HEK293 (cell line): Measurements from ENCODE around the gene DGCR2.

Experiments
- CTCF ChIA-PET: fragments of 350-600 bp; formaldehyde crosslinking; extraction: SDS; loops from one replicate; lab custom pipeline; 2021; ENCODE audit warnings: antibody characterized with exemption; lab: Yijun Ruan, JAX
- POLR2A ChIA-PET: fragments of 300-600 bp; formaldehyde crosslinking; extraction: SDS; loops from one replicate; lab custom pipeline; 2020; ENCODE audit warnings: antibody characterized with exemption, inconsistent platforms; lab: Yijun Ruan, JAX
- H3K27ac ChIP-seq: fragments of 200-500 bp; sonication (Bioruptor generic); 2 replicates; pipeline ENCODE4 v1.5.1; 2014; ENCODE audit warnings: low read depth, low read length, control low read depth, inconsistent platforms; ENCODE audit errors: extremely low read depth
- H3K36me3 ChIP-seq, 2 experiments: fragments of 200-500 bp in 1 of 2; sonication (Bioruptor generic) in 1 of 2; 1 replicate in 1 of 2; 2 replicates in 1 of 2; pipeline ENCODE4 v1.5.1; 2014 to 2017; ENCODE audit warnings: inconsistent platforms in 2 of 2, low read length in 2 of 2; ENCODE audit not compliant: control insufficient read depth in 2 of 2, insufficient read depth in 1 of 2
- H3K4me1 ChIP-seq: fragments of 200-500 bp; sonication (Bioruptor generic); 2 replicates; pipeline ENCODE4 v1.5.1; 2014; ENCODE audit warnings: mild to moderate bottlenecking, low read length, inconsistent platforms; ENCODE audit not compliant: control insufficient read depth, insufficient read depth
- H3K4me3 ChIP-seq: 2 replicates; pipeline ENCODE4 v1.5.1; 2011; ENCODE audit warnings: low read depth, mild to moderate bottlenecking, control low read depth, low read length, moderate library complexity
- H3K9me3 ChIP-seq: fragments of 200-500 bp; sonication (Bioruptor generic); 2 replicates; pipeline ENCODE4 v1.5.1; 2014; ENCODE audit warnings: low read depth, low read length, inconsistent platforms; ENCODE audit not compliant: control insufficient read depth, insufficient read depth
- EGR2 ChIP-seq: fragments of 450-650 bp; formaldehyde crosslinking; IDR thresholded peaks from 2 replicates; pipeline ENCODE4 v1.5.1; 2016; ENCODE audit warnings: low read depth, missing biosample characterization, missing genetic modification characterization
- KLF9 ChIP-seq: fragments of 450-650 bp; formaldehyde crosslinking; IDR thresholded peaks from 2 replicates; pipeline ENCODE4 v1.5.1; 2016; ENCODE audit warnings: missing biosample characterization, missing genetic modification characterization, low read depth
- SCRT2 ChIP-seq: fragments of 450-650 bp; formaldehyde crosslinking; IDR thresholded peaks from 2 replicates; pipeline ENCODE4 v1.5.1; 2016; ENCODE audit warnings: missing biosample characterization, missing genetic modification characterization
- YY1 ChIP-seq: fragments of 450-650 bp; formaldehyde crosslinking; IDR thresholded peaks from 2 replicates; pipeline ENCODE4 v1.5.1; 2018; ENCODE audit warnings: missing biosample characterization, missing genetic modification characterization
- ZFP41 ChIP-seq: fragments of 450-650 bp; formaldehyde crosslinking; IDR thresholded peaks from 2 replicates; pipeline ENCODE4 v1.5.1; 2016; ENCODE audit warnings: missing biosample characterization, missing genetic modification characterization, borderline replicate concordance
- ZNF37A ChIP-seq: fragments of 450-650 bp; IDR thresholded peaks from 2 replicates; pipeline ENCODE4 v1.5.1; 2018; ENCODE audit warnings: missing biosample characterization, missing genetic modification characterization
- ZNF394 ChIP-seq: fragments of 450-650 bp; formaldehyde crosslinking; IDR thresholded peaks from 2 replicates; pipeline ENCODE4 v1.5.1; 2016; ENCODE audit warnings: missing biosample characterization, missing genetic modification characterization, mild to moderate bottlenecking, moderate library complexity, borderline replicate concordance
- ZNF624 ChIP-seq: fragments of 450-650 bp; formaldehyde crosslinking; IDR thresholded peaks from 2 replicates; pipeline ENCODE4 v1.5.1; 2017; ENCODE audit warnings: missing biosample characterization, missing genetic modification characterization
- ZNF629 ChIP-seq: fragments of 450-650 bp; formaldehyde crosslinking; IDR thresholded peaks from 2 replicates; pipeline ENCODE4 v1.5.1; 2017; ENCODE audit warnings: missing biosample characterization, missing genetic modification characterization
- TF ChIP-seq, protein P1 (sequence below): fragments of 450-650 bp; formaldehyde crosslinking; IDR thresholded peaks from 2 replicates; pipeline ENCODE4 v1.5.1; 2016; ENCODE audit warnings: missing biosample characterization, missing genetic modification characterization
- TF ChIP-seq, protein P2 (sequence below): fragments of 450-650 bp; formaldehyde crosslinking; IDR thresholded peaks from 2 replicates; pipeline ENCODE4 v1.5.0; 2017; ENCODE audit warnings: missing biosample characterization, missing genetic modification characterization, borderline replicate concordance
- TF ChIP-seq, protein P3 (sequence below): fragments of 450-650 bp; formaldehyde crosslinking; IDR thresholded peaks from 2 replicates; pipeline ENCODE4 v1.5.1; 2016; ENCODE audit warnings: missing biosample characterization, missing genetic modification characterization, borderline replicate concordance

The DGCR2 gene

DNA sequence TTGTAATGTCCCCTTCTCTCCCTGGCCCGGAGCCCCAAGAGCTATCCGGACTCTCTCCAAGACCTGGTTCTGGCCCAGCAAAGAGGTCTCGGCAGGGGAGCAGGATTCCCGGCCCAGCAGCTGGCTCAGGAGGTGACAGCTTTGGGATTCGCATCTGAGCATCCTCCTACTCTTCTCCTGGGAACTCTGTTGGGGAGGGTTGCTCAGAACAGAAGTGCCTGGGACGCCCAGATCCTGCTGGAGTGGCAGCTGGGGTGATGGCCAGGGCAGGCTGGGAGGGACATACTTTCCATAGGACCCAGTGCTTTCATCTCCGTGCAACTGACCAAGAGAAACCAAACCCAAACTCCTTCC, 102.6 kb downstream of the DGCR2 start (continued):
- TF ChIP-seq, protein P1, sequence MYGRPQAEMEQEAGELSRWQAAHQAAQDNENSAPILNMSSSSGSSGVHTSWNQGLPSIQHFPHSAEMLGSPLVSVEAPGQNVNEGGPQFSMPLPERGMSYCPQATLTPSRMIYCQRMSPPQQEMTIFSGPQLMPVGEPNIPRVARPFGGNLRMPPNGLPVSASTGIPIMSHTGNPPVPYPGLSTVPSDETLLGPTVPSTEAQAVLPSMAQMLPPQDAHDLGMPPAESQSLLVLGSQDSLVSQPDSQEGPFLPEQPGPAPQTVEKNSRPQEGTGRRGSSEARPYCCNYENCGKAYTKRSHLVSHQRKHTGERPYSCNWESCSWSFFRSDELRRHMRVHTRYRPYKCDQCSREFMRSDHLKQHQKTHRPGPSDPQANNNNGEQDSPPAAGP (tag by site-specific recombination) = no peak
- TF ChIP-seq, protein P2, sequence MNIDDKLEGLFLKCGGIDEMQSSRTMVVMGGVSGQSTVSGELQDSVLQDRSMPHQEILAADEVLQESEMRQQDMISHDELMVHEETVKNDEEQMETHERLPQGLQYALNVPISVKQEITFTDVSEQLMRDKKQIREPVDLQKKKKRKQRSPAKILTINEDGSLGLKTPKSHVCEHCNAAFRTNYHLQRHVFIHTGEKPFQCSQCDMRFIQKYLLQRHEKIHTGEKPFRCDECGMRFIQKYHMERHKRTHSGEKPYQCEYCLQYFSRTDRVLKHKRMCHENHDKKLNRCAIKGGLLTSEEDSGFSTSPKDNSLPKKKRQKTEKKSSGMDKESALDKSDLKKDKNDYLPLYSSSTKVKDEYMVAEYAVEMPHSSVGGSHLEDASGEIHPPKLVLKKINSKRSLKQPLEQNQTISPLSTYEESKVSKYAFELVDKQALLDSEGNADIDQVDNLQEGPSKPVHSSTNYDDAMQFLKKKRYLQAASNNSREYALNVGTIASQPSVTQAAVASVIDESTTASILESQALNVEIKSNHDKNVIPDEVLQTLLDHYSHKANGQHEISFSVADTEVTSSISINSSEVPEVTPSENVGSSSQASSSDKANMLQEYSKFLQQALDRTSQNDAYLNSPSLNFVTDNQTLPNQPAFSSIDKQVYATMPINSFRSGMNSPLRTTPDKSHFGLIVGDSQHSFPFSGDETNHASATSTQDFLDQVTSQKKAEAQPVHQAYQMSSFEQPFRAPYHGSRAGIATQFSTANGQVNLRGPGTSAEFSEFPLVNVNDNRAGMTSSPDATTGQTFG (tag by site-specific recombination) = no peak

DNA sequence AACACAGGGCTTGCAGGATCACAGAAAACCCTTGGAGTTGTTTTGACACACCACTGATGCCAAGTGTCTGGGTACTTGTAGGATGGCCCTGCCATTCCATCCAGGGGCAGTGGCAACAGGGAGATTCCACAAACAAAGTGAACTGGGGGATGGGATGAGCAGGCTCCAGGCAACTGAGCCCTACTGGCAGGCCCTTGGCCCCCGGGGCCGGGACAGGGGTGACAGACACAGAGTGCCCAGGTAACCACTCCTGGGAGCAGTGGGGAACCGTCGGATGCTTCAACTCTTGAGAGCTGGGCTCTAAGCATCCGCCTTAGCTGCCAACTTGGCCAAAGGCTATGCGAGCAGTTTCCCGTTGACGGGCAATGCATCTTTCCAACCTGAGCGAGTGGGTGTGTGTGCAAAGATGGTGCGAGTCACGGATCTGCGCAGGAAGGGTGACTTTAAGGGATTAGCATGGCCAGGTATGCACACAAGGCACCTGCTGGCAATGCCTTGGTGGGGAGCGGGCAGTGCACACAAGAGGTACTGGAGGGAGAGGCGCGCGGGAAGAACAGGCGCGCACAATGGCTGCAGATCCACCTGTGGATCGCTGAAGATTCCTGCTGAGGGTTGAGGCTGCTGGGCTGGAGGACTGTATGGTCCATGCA, 103.1 kb downstream of the DGCR2 start:
- Histone ChIP-seq H3K4me1 (no peaks in the 10 kb centered on the region), H3K9me3 (no peaks in the 10 kb centered on the region), H3K36me3 (no peaks in the 10 kb centered on the region), H3K4me3 (no peak overlapping the region), H3K27ac (no peak overlapping the region)
- TF ChIP-seq, protein P2 (tag by site-specific recombination) = no peak
- TF ChIP-seq SCRT2 (tag by site-specific recombination) = peak; percentile 54
- CTCF ChIA-PET = interaction anchor here (1.0 kb wide), 1 partner anchor 66 kb away, joined by 3 read pairs; no protein-coding TSS in a partner anchor
- POLR2A ChIA-PET = no interaction called here

DNA sequence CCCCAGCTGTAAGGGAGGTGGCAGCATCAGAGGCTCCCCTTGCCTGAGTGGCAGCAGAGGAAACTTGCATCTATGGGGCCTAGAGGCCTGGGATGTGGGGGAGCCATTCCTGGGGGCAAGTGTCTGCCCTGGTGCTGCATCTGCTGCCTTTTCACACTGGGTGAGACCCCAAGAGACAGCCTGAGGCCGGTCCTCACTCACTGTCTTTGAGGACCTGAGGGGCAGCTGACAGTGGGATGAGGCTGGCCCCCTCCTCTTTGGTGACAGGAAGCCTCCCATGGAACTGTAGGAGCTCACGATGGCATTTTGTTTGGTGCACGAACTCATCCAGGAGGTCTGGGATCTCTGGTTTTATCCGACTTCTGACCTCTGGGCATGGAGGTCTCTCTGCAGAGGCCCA, 104.0 kb downstream of the DGCR2 start:
- H3K36me3 ChIP-seq = no peaks in the 10 kb centered on the region
- ChIA-PET POLR2A (no interaction called here), CTCF (interaction anchor here (0.7 to 2.5 kb wide), 2 partner anchors 19 to 686 kb away, joined by 3 to 10 read pairs; no protein-coding TSS in a partner anchor)
- TF ChIP-seq ZNF629 (tag by site-specific recombination) = no peak
- no peak for TF ChIP-seq ZNF394 (tag by site-specific recombination)
- no peak for TF ChIP-seq YY1 (tag by site-specific recombination)
- no peak for TF ChIP-seq EGR2 (tag by site-specific recombination)
- TF ChIP-seq ZNF624 (tag by site-specific recombination) = no peak
- no peak for TF ChIP-seq ZFP41 (tag by site-specific recombination)
- TF ChIP-seq ZNF37A (tag by site-specific recombination) = no peak
- no peak for TF ChIP-seq KLF9 (tag by site-specific recombination)
- TF ChIP-seq, protein P3, sequence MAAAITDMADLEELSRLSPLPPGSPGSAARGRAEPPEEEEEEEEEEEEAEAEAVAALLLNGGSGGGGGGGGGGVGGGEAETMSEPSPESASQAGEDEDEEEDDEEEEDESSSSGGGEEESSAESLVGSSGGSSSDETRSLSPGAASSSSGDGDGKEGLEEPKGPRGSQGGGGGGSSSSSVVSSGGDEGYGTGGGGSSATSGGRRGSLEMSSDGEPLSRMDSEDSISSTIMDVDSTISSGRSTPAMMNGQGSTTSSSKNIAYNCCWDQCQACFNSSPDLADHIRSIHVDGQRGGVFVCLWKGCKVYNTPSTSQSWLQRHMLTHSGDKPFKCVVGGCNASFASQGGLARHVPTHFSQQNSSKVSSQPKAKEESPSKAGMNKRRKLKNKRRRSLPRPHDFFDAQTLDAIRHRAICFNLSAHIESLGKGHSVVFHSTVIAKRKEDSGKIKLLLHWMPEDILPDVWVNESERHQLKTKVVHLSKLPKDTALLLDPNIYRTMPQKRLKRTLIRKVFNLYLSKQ (tag by site-specific recombination) = no peak
- no peak overlapping the region for H3K27ac ChIP-seq
- no peaks in the 10 kb centered on the region for H3K4me1 ChIP-seq
- H3K4me3 ChIP-seq = no peak overlapping the region
- no peaks in the 10 kb centered on the region for H3K9me3 ChIP-seq
